NCI-H1694 treated with DMSO at 0.1 percent for 48 hours (cell line): ENCODE data around the gene CRCP.

Experiments
- DNase-seq: peaks from one replicate; lab custom pipeline; 2025; lab: John Stamatoyannopoulos, UW

Gene CRCP

DNA sequence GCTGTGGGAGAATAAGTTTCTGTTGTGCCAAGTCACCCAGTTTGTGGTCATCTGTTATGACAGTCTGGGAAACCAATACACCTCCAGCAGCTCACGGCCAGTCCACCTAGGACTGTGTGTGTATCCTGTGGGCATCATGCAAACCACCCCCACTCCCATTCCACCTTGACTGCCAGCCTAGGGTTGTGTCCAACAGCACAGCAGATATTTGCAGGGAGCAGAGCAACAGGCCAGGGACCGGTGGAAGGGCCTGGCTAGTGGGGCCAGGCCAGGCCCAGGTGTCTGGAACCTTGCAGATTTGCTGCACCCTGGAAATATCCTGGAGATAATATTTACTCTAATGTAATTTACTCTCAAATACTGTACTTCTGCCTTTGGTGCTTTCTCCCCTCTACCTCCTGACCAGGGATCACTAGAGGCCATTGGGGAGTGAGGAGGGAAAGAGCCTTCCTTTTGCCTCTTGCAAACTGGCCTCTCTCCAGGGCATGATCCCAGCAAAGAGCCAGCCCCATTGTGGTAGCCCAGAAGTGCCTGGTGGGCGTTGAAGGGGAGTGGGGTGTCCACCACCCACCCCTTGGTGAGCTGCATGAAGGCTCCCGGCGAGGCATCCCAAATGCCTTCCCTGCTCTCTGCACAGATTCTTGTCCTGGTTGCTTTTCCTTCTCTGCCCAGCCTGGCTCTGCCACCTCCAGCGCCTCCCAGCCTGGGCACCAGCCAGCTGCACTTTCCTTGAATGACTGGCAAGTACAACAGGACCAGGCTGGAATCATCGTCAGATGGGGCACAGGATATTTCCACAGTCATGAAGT lies 75.3 kb downstream of the CRCP start:
- DNase-seq: no peak

DNA sequence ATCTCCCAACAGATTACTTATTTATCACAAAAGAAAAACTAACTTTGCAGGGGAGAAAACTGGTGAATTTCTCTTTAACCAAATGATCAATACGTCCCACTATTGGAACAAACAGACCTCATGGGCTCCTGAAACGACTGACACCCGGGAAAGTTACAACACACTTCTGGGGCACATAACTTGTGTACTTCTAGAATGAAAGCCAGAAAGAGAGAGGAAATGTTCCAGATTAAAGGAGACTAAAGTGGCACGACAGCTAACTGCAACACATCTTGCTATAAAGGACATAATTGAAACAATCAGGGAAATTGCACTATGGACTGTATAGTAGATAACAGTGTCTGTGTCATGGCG lies 75.8 kb downstream of the CRCP start:
- DNase-seq: no peak

DNA sequence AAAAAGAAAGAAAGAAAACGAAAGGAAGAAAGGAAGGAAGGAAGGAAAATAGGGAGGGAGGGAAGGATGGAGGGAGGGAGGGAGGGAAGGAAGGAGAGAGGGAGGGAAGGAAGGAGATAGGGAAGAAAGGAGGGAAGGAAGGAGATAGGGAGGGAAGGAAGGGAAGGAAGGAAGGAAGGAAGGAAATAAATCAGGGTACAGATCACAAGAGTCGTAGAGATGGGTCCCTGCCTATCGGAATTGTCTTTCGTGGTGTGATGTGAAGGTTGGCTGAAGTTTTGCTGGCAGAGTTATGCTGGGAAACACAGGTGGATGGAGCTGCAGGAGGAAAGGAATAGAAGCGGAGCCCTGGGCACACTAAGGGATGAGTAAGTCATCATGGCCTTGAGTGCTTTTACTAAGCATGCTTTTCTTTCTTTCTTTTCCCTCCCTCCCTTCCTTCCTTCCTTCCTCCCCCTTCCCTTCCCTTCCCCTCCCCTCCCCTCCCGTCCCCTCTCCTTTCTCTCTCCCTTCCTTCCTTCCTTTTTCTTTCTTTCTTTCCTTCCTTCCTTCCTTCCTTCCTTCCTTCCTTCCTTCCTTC lies 78.6 kb downstream of the CRCP start:
- no peak for DNase-seq

DNA sequence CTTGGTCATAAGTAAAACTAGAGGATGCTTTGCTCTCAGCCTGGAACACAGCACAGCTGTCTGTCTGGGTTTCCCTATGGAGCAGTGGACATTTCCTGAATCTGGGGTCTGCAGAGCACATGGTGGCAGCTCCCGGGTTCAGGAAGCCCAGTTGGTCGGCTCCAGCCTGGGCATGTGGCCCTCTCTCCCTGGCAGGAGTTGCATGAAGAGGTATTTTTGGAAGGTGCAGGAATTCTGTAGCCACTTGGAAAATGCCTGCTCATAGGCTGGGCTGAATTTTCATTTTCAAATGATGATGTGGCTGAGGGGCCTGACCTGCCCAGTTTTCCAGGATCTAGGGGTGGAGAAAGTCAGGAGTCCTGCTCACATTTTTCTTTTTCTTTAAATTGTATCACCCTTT lies 83.8 kb downstream of the CRCP start:
- DNase-seq: no peak

DNA sequence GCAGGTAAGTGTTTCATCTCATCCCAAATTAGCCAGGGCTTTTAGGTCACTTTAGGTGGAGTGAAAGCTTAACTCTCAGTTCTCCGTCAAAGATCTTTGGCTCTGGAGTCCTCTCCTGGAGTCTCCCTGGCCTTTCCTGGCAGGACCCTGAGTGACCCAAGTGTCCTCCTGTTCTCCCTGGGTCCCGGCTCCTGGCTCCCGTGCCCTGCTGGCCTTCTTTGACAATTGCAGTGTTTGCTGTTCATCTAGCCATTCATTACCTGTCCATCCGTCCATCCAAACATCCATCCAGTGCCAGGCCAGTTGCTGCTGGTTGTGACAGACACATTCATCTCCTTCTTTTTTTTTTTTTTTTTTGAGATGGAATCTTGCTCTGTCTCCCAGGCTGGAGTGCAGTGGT lies 84.3 kb downstream of the CRCP start:
- DNase-seq: no peak

DNA sequence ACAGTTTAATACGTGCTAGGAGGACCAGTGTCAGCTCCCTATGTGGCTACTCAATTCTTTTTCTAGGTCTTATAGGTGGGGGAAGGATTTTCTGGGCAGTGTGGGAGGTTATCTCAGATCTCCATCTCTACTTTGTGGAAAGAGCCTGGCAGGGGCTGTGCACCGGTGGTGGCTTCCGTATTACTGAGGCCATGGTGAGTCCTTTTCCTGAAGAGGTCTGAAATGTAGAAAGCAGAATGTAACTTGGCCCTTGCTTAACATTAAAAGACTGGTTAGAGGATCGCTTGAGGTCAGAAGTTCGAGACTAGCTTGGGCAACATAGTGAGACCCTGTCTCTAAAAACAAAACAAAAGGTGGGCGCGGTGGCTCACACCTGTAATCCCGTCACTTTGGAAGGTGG lies 87.8 kb downstream of the CRCP start:
- DNase-seq: no peak
